WTC11 (cell line): ENCODE results near the gene SHOC2. TPM values are rescaled to one million over a fixed set of nuclear protein-coding genes. Genes with fewer than 3 reads are reported as not detected.

Experiments
- ATAC-seq: fragments of 200-7000 bp; cut with Tn5 transposase; 2 replicates; pipeline ENCODE4 v1.10.0; 2021; ENCODE audit warnings: mild to moderate bottlenecking, moderate library complexity
- CTCF ChIA-PET: fragments of 300-600 bp; sonication (Branson Sonifier 250); formaldehyde crosslinking; loops from one replicate; lab custom pipeline; 2021; ENCODE audit warnings: antibody characterized with exemption; lab: Charles Lee
- POLR2A ChIA-PET: fragments of 350-600 bp; sonication (Branson Sonifier 250); formaldehyde crosslinking; loops from one replicate; lab custom pipeline; 2021; ENCODE audit warnings: antibody characterized with exemption; lab: Charles Lee
- DNase-seq: peaks from one replicate; pipeline ENCODE4 v3.0.0; 2021; ENCODE audit warnings: low spot score
- H3K27ac Mint-ChIP-seq: 2 replicates; pipeline ENCODE4 v1.8.0; 2021; ENCODE audit warnings: mixed read lengths
- H3K27me3 Mint-ChIP-seq: 2 replicates; pipeline ENCODE4 v1.8.0; 2021; ENCODE audit warnings: low read depth, mild to moderate bottlenecking, moderate library complexity, mixed read lengths
- H3K36me3 Mint-ChIP-seq: 2 replicates; pipeline ENCODE4 v1.8.0; 2021; ENCODE audit warnings: mixed read lengths
- H3K4me1 Mint-ChIP-seq: 2 replicates; pipeline ENCODE4 v1.8.0; 2022; ENCODE audit warnings: mixed read lengths
- H3K4me3 Mint-ChIP-seq: 2 replicates; pipeline ENCODE4 v1.8.0; 2021; ENCODE audit warnings: mild to moderate bottlenecking, moderate library complexity, mixed read lengths
- H3K9me3 Mint-ChIP-seq: 2 replicates; pipeline ENCODE4 v1.8.0; 2021; ENCODE audit warnings: mixed read lengths
- AFF4 ChIP-seq: sonication (generic); formaldehyde crosslinking; IDR thresholded peaks from 2 replicates; pipeline ENCODE4 v1.8.1; 2023; ENCODE audit warnings: mild to moderate bottlenecking, missing genetic modification reagents, borderline replicate concordance
- CBFB ChIP-seq: sonication (generic); formaldehyde crosslinking; IDR thresholded peaks from 2 replicates; pipeline ENCODE4 v1.8.1; 2022; ENCODE audit warnings: mild to moderate bottlenecking, low read depth, missing genetic modification reagents
- EMX1 ChIP-seq: fragments of 250-450 bp; sonication (Bioruptor Pico); IDR thresholded peaks from 2 replicates; pipeline ENCODE4 v1.8.0; 2021; ENCODE audit warnings: mild to moderate bottlenecking
- HMGA2 ChIP-seq: fragments of 250-450 bp; sonication (Bioruptor Pico); IDR thresholded peaks from 2 replicates; pipeline ENCODE4 v1.4.0; 2021; ENCODE audit warnings: mild to moderate bottlenecking, moderate library complexity
- NR1H2 ChIP-seq: sonication (generic); formaldehyde crosslinking; IDR thresholded peaks from 2 replicates; pipeline ENCODE4 v1.9.0; 2021; ENCODE audit warnings: mild to moderate bottlenecking, moderate library complexity, missing genetic modification reagents
- PRRX2 ChIP-seq: fragments of 250-450 bp; sonication (Bioruptor Pico); IDR thresholded peaks from 2 replicates; pipeline ENCODE4 v1.8.0; 2021; ENCODE audit warnings: mild to moderate bottlenecking
- RELA ChIP-seq: sonication (generic); formaldehyde crosslinking; IDR thresholded peaks from 2 replicates; pipeline ENCODE4 v1.8.1; 2022; ENCODE audit warnings: missing genetic modification reagents, mild to moderate bottlenecking, borderline replicate concordance
- ZBTB43 ChIP-seq: sonication (generic); formaldehyde crosslinking; IDR thresholded peaks from 2 replicates; pipeline ENCODE4 v1.8.1; 2023; ENCODE audit warnings: mild to moderate bottlenecking, missing genetic modification reagents
- ZNF138 ChIP-seq: sonication (generic); formaldehyde crosslinking; conservative IDR thresholded peaks from 2 replicates; pipeline ENCODE4 v1.8.1; 2022; ENCODE audit warnings: mild to moderate bottlenecking, moderate library complexity, missing genetic modification reagents
- ZNF512 ChIP-seq: sonication (generic); formaldehyde crosslinking; IDR thresholded peaks from 2 replicates; pipeline ENCODE4 v1.8.1; 2022; ENCODE audit warnings: missing genetic modification reagents, borderline replicate concordance
- total RNA-seq: library from RNA; stranded (reverse); gene quantifications from 3 replicates; pipeline ENCODE4 v1.2.3, GENCODE V29; 2021
- TF ChIP-seq, protein P1 (sequence below): fragments of 250-450 bp; sonication (Bioruptor Pico); IDR thresholded peaks from 2 replicates; pipeline ENCODE4 v2.1.2; 2022; ENCODE audit warnings: mild to moderate bottlenecking, moderate library complexity
- TF ChIP-seq, protein P2 (sequence below): sonication (generic); formaldehyde crosslinking; IDR thresholded peaks from 2 replicates; pipeline ENCODE4 v1.8.1; 2022; ENCODE audit warnings: low read depth, missing genetic modification reagents, borderline replicate concordance

The SHOC2 gene
- total RNA-seq, 1 experiment from 2014 or later = 21.6 TPM

DNA sequence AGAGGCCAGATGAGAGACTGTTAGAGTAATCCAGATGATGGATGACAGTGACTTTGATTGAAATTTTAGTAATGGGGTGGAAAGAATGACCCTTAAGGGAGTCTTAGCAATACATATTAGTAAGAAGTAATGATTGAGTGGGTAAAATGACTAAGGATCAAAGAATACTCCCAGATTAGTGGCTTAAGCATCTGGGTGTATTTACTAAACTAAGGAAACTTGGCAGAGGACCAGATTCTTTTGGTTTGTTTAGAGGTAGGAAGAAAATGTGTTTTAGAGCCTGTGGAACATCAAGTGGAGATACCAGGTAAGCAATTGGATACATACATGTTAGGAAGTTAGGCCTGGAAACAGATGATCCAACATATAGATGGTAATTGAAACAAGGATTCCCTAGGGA, 98.6 kb downstream of the SHOC2 start:
- CTCF ChIA-PET = no interaction called here
- DNase-seq (no peak), ATAC-seq (no peak)
- H3K27me3 Mint-ChIP-seq = no peaks in the 10 kb centered on the region
- no peak overlapping the region for H3K4me3 Mint-ChIP-seq
- peaks cover 23% of the 10 kb centered on the region for H3K36me3 Mint-ChIP-seq
- no peaks in the 10 kb centered on the region for H3K4me1 Mint-ChIP-seq
- POLR2A ChIA-PET = no interaction called here
- TF ChIP-seq ZNF138 (no peak), AFF4 (CRISPR knock-in tag) (no peak), RELA (CRISPR knock-in tag) (no peak), EMX1 (CRISPR knock-in tag) (no peak), ZBTB43 (CRISPR knock-in tag) (no peak), PRRX2 (CRISPR knock-in tag) (no peak), HMGA2 (CRISPR knock-in tag) (no peak), CBFB (CRISPR knock-in tag) (no peak)
- TF ChIP-seq, protein P1, sequence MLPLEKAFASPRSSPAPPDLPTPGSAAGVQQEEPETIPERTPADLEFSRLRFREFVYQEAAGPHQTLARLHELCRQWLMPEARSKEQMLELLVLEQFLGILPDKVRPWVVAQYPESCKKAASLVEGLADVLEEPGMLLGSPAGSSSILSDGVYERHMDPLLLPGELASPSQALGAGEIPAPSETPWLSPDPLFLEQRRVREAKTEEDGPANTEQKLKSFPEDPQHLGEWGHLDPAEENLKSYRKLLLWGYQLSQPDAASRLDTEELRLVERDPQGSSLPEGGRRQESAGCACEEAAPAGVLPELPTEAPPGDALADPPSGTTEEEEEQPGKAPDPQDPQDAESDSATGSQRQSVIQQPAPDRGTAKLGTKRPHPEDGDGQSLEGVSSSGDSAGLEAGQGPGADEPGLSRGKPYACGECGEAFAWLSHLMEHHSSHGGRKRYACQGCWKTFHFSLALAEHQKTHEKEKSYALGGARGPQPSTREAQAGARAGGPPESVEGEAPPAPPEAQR (CRISPR knock-in tag) = no peak
- TF ChIP-seq, protein P2, sequence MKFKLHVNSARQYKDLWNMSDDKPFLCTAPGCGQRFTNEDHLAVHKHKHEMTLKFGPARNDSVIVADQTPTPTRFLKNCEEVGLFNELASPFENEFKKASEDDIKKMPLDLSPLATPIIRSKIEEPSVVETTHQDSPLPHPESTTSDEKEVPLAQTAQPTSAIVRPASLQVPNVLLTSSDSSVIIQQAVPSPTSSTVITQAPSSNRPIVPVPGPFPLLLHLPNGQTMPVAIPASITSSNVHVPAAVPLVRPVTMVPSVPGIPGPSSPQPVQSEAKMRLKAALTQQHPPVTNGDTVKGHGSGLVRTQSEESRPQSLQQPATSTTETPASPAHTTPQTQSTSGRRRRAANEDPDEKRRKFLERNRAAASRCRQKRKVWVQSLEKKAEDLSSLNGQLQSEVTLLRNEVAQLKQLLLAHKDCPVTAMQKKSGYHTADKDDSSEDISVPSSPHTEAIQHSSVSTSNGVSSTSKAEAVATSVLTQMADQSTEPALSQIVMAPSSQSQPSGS (CRISPR knock-in tag) = no peak
- no peak overlapping the region for H3K27ac Mint-ChIP-seq
- peaks cover 7% of the 10 kb centered on the region for H3K9me3 Mint-ChIP-seq

- ATAC-seq = no peak
- Mint-ChIP-seq H3K27me3 (no peaks in the 10 kb centered on the region), H3K27ac (no peak overlapping the region), H3K4me1 (no peaks in the 10 kb centered on the region), H3K4me3 (no peak overlapping the region), H3K9me3 (peaks cover 29% of the 10 kb centered on the region), H3K36me3 (peaks cover 35% of the 10 kb centered on the region)
- TF ChIP-seq ZNF512 (CRISPR knock-in tag) = no peak
- no peak for TF ChIP-seq NR1H2 (CRISPR knock-in tag)
- CTCF ChIA-PET = no interaction called here
- DNase-seq = no peak
- POLR2A ChIA-PET = no interaction called here
Observed at GRCh38 chr10:111023060-111023459, 103.7 kb downstream of the SHOC2 start.
